ENCODE measurements around the gene GLS2.

Gene GLS2

DNA sequence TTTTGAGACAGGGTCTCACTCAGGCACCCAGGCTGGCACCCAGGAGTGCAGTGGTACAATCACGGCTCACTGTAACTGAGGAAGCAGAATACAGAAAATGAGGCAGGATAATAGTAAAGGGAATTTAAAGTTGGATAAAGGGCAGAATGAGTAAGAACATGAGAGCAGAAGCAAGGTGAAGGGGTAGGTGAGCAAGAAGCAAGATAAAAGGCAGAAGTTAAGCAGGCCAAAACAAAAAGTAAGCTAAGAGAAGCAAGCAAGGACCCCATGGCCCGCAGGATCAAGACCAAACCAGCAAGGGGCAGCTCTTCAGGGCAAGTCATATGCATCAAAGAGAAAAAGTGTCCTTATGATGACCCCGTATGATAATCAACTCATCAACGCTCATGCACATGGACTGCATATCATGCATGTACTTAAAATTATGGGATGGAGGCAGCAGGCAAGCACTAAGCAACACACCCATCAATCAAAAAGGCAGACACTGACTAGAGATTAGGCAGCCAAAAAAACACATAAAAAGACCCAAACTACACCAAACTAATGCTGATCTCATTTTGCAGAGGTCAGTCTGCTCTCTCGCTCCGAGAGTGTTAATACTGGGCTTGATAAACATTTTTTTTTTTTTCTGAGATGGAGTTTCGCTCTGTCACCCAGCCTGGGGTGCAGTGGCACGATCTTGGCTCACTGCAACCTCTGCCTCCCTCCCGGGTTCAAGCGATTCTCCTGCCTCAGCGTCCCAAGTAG, 50.4 kb downstream of the GLS2 start:
- DNase-seq: no peak

DNA sequence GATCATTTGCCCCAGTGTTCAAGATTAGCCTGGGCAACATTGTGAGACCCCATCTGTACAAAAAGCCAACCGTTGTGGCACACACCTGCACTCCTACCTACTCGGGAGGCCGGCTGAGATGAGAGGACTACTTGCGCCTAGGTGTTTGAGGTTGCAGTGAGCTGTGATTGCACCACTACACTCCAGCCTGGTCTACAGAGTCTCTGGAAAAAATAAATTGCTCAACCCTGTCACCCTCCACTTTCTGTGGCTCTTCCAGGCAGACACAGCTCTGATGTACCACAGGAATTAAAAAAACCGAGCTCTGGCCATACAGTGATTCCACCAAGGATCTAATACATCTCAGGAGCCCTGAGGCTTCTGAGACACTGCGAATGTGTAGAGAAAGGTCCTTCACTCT, 53.1 kb downstream of the GLS2 start:
- no peak for DNase-seq

- DNase-seq: no peak
These were observed 56.1 kb downstream of the GLS2 start for GRCh38 chr12:56431850-56432249.

DNA sequence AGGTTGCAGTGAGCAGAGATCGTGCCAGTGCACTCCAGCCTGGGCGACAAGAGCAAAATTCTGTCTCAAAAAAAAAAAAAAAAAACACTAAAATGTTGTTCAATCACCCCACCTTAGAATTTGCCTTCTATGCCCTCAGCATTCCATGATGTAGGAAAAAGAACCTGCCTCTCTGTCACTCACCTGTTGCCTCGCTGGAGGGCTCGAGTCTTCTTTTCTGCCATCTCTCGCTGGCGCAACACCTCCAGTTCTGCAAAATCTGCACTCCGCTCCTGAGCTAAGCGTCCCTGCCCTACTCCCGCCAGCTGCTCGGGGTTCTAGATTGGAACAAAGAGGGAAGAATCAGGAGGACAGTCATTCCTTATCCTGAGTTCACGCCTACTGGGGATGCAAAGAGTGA, 56.7 kb downstream of the GLS2 start:
- DNase-seq: no peak

DNA sequence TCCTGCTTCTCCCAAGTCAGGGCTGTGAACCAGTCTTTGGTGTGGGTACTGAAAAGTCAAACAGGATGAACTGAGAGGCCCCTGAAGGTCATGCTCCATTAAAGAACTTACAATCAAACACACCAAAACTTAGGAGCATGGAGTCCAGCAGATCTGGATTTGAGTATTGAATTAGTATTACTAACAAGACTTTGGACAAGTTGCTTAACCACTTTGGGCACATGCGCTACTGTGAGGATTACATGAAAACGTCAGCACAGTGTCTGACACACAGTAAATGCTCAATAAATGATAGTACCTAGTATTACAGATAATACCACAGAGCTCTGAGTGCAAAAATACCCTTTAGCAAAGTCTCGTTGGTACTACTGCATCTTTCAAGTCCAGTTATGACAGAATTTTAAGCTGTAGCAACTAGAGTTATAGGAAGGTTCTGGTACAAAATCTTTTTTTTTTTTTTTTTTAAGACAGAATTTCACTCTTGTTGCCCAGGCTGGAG, 62.0 kb downstream of the GLS2 start:
- no peak for DNase-seq

DNA sequence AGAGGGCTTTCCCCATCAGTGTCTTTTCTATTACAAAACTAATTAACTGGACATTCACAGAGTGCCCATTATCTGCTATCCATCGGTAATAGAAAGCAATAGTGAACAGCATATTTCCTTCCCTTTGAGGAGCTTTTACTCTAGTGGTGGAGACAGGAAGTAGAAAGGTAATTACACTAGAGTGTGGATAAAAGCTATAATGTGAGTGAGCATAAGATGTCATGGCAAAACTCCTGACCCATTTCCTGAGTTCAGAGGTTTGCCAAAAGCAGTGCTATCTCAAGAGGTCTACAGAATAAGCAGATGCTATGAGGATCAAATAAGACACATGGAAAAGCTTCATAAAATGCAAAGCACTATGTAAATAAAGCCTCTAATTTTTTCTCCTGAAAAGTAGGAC, 62.8 kb downstream of the GLS2 start:
- DNase-seq: no peak
